D341Med (cell line): Measurements from ENCODE around the gene FAM227A.

Experiments
- DNase-seq: peaks from one replicate; pipeline ENCODE4 v3.0.0; 2012; ENCODE audit warnings: low spot score

The FAM227A gene

GRCh38 chr22:38656256-38657044 lies at the start of gene FAM227A, which contains the start of gene CBY1:
Gene FAM227A (minus strand): TSS chr22:38656392. CDS start chr22:38650168, 6,224 bp downstream.
Gene CBY1 (plus strand): TSS chr22:38656638. CDS start chr22:38668055, 11,417 bp downstream.
- DNase-seq: peak; percentile 98

- DNase-seq: peak; percentile 95
Measured at GRCh38 chr22:38705235-38706100, 49.3 kb upstream of the FAM227A start, which contains the start of gene GTPBP1. Gene GTPBP1 (plus strand): TSS chr22:38705944. CDS start chr22:38705956, 12 bp downstream.

GRCh38 chr22:38704654-38705234 lies 48.6 kb upstream of the FAM227A start:
- DNase-seq: no peak

- peak; percentile 98 for DNase-seq
Measured at GRCh38 chr22:38700789-38701628, 44.8 kb upstream of the FAM227A start, which contains the start of gene JOSD1. Gene JOSD1 (minus strand): TSS chr22:38700943. CDS start chr22:38699987, 956 bp downstream.

GRCh38 chr22:38700270-38700788 lies 44.1 kb upstream of the FAM227A start:
- no peak for DNase-seq

- DNase-seq: no peak
Measured at GRCh38 chr22:38699784-38700183, 43.6 kb upstream of the FAM227A start.

- DNase-seq: no peak
Measured at GRCh38 chr22:38699143-38699542, 43.0 kb upstream of the FAM227A start.

- DNase-seq: no peak
Measured at GRCh38 chr22:38698407-38699094, 42.4 kb upstream of the FAM227A start.

- no peak for DNase-seq
Measured at GRCh38 chr22:38697425-38698089, 41.4 kb upstream of the FAM227A start.

GRCh38 chr22:38696606-38697424 lies 40.6 kb upstream of the FAM227A start:
- no peak for DNase-seq

- DNase-seq: no peak
Measured at GRCh38 chr22:38694940-38695339, 38.7 kb upstream of the FAM227A start.

- DNase-seq: no peak
Measured at GRCh38 chr22:38694049-38694448, 37.9 kb upstream of the FAM227A start.

- DNase-seq: no peak
Measured at GRCh38 chr22:38689651-38690050, 33.5 kb upstream of the FAM227A start.

GRCh38 chr22:38685761-38686160 lies 29.6 kb upstream of the FAM227A start:
- DNase-seq: no peak

GRCh38 chr22:38684895-38685294 lies 28.7 kb upstream of the FAM227A start:
- no peak for DNase-seq

- DNase-seq: peak; percentile 96
Measured at GRCh38 chr22:38681582-38682335, 25.6 kb upstream of the FAM227A start, which contains the start of gene TOMM22. Gene TOMM22 (plus strand): TSS chr22:38681957. CDS start chr22:38681979, 22 bp downstream.

GRCh38 chr22:38675833-38676232 lies 19.6 kb upstream of the FAM227A start:
- DNase-seq: no peak

GRCh38 chr22:38674888-38675287 lies 18.7 kb upstream of the FAM227A start:
- DNase-seq: no peak
